Limb (tissue), 2 donors: Measurements from ENCODE around the gene IL15RA.
A peak's percentile ranks its signal among the peaks of the same experiment; 100 is the strongest.

Experiments
- DNase-seq, 2 donors: peaks; one replicate each; pipeline ENCODE4 v3.0.0-alpha.2; 2016; ENCODE audit errors: extremely low spot score in 2 of 2

IL15RA gene

GRCh38 chr10:5977471-5978229 lies at the start of gene IL15RA:
IL15RA (minus strand) TSS chr10:5977543; CDS start chr10:5977492, 51 bp downstream.
- DNase-seq = peak in 1 of 2 donors; percentile 69

- no peak for DNase-seq
Observed at GRCh38 chr10:6025683-6026255, 48.4 kb upstream of the IL15RA start.

GRCh38 chr10:6024334-6024682 lies 47.0 kb upstream of the IL15RA start:
- no peak for DNase-seq

GRCh38 chr10:6023661-6024333 lies 46.5 kb upstream of the IL15RA start:
- DNase-seq = no peak

- DNase-seq = no peak
Observed at GRCh38 chr10:6022660-6023059, 45.3 kb upstream of the IL15RA start.

- DNase-seq = no peak
Observed at GRCh38 chr10:6020826-6021225, 43.5 kb upstream of the IL15RA start.

GRCh38 chr10:6019796-6020195 lies 42.5 kb upstream of the IL15RA start:
- no peak for DNase-seq

GRCh38 chr10:6019010-6019782 lies 41.9 kb upstream of the IL15RA start:
- no peak for DNase-seq

- DNase-seq = no peak
Observed at GRCh38 chr10:6018422-6018821, 41.1 kb upstream of the IL15RA start.

- no peak for DNase-seq
Observed at GRCh38 chr10:6017781-6018354, 40.5 kb upstream of the IL15RA start.

- DNase-seq = peak in 1 of 2 donors; percentile 43
Observed at GRCh38 chr10:6014241-6014761, 37.0 kb upstream of the IL15RA start.

GRCh38 chr10:6013413-6014192 lies 36.3 kb upstream of the IL15RA start:
- no peak for DNase-seq

GRCh38 chr10:6012121-6012905 lies 35.0 kb upstream of the IL15RA start:
- DNase-seq = no peak

- DNase-seq = no peak
Observed at GRCh38 chr10:6011558-6011957, 34.2 kb upstream of the IL15RA start.

GRCh38 chr10:6010569-6010968 lies 33.2 kb upstream of the IL15RA start:
- DNase-seq = no peak

GRCh38 chr10:6009961-6010360 lies 32.6 kb upstream of the IL15RA start:
- no peak for DNase-seq

GRCh38 chr10:6009150-6009549 lies 31.8 kb upstream of the IL15RA start:
- DNase-seq = no peak

GRCh38 chr10:6008497-6009142 lies 31.3 kb upstream of the IL15RA start:
- DNase-seq = no peak

GRCh38 chr10:6006991-6007390 lies 29.6 kb upstream of the IL15RA start:
- DNase-seq = no peak
